Stimulated activated CD8-positive, alpha-beta memory T cell treated with anti-CD3 and anti-CD28 coated beads, Interleukin-4, amount 100 ng/mL, for 48 hours (primary cell): ENCODE data around the gene ACOX2.

ENCODE experiments used
- DNase-seq: peaks from one replicate; pipeline ENCODE4 v3.0.0-alpha.2; 2020

Gene ACOX2

DNA sequence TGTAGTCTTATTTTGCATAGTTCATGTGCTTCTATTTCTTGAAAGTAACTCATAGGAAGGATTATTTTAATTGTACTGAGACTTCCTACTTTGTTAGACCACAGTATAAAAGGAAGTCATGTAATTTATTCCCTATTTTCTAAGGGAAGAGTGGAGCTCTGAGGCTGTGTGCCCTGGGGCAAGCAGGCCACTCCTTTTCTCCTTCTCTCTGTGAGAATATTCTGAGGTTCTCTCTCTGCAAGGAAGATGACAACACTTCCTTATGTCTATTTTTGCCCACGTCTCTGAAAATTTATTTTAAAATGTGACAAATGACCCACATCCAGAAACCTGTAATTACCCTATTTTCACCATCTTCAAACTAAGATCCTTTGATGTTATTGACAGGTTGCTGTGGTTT, 34.1 kb downstream of the ACOX2 start:
- no peak for DNase-seq

DNA sequence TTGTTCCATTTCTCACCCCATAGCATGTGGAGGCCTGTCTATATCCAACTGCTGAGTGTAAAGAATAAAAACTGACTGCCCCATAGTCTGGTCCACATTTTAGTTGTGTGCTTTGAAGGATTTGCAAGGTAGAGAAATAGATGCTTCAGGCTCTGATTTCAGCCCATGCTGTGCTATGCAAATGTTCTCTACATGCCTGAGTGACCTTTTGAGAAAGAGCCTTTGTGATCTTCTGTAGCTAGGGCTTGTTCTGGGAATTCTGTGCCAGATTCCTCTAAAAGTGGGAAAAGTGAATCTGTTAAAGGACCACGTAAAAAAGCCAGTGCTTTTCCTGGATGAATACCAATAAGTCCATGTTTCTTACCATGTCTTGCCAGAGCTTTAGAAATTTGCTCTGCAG, 39.9 kb downstream of the ACOX2 start:
- DNase-seq, result no peak

DNA sequence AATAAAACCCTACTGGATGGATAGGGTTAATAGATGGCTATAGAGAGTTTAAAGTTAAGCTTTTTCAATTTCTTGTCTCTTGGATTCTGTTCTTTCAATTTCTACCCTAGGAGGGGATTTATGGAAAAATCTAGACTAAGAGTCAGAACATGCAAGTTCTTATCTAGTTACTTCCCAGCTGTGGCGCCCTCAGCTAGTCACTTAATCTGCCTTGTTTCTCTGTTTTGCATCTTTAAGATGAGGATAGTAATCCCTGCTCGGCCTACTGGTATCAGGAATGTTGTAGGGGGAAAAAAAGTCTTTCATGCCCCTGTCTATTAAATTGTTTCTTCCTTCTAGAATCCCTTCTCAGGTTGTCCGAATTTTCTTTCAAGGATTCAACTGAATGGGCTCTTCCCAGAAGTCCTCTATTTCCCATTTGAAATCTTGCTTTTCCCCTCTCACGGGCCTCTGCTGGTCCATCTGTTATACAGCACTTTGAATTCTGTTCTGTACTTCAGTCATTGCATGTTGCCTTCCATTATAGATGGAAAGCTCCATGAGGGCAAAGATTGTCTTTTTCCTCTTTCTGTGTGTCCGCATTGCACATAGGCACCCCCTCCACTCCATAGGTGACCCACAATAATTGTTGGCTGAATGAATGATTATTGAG, 40.7 kb downstream of the ACOX2 start:
- no peak for DNase-seq

DNA sequence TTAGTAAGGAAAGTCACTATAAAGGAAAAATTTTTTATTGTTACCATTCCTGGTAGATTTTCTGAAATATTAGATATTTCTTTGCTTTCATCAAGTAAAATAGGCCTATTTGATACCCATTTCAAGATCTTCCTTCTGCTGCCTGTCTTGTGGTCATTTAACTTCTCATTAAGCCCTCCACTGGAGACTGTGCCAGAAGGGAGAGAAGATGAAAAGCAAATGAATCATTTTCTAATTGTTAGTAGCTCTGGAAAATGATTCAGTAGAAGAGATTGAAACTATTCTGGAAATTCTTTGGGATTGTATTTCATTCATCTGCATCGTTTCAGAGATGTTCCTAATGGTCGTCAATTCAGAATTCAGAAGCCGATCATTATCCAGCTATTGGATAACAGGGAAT, 41.9 kb downstream of the ACOX2 start:
- no peak for DNase-seq

DNA sequence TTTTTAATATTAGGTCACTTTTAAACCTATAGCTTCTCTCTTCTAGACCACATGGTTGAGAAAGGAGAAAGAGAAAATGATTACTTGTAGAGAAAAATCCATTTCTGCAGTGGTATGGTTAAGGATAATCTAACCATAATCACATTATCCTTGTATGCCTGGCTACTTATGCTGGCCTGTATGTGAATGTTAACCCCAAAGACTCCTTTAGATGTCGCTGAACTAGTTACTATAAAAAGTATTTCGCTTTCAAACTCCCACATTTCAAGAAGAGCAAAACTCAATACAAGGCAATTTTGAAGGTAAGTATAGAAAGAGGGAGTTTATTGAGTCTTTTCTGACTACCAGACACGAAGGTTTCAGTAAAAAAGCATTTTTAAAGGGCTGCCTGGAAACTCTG, 42.9 kb downstream of the ACOX2 start:
- DNase-seq, result no peak

DNA sequence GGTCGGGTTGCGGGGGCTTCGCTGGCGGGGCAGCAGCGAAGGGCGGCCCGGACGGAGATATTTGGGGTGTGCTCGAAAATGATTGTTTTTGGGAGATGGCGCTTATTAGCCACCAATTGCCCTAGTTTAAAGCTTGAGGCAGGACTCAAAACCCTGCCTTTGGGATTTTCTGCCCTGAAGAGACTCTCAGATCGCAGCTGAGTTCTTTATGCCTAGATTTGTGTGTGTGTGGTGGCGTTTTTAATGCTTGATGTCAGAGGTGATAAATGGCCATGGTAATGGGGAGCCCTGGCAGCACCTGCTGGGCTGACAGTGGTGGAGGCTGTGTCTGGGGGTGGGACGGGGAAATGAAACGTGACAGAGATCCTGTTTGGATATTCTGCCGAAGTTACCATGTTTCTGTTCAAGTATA, 44.5 kb downstream of the ACOX2 start:
- peak; percentile 43 for DNase-seq

DNA sequence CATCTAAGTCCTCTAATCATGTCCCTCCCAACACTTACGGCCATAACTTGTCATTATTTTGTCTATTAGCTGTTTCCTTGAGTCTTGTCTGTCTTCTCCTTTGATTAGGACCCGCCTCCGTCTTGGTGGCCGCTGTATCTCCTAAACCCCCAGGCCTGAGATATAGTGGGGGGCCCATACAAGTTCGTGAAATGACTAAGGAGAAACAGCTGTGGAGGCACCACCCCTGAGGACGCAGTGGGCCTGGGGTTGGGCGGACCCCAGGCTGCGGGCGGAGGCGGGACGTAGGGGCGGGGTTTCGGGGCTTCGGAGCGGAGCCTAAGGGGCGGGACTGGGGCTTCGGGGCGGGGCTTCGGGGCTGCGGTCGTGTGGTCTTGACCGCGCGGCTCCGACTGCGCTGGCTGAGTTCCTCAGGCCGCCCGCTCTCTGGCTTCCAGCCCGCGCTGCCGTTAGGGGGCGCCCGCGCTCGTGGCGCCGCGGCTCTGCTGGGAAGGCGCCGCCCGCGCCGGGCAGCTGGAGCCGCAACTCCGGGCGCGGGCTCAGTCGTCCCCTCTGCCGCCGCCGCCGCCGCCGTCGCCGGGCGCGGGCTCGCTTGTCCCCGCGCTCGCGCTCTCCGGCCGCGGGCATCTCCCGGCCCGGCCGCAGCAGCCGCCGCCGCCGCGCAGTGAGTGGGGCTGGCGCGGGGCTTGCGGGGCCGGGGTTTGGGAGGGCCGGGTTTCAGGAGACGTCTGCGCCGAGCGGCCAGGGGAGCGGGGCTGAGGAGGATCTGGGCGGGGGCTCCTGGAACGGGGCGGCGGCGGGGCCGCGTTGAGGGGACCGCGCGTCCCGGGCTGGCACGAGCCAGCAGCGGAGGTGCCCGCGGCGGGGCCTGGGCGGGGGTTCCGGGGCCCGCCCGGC, 45.2 kb downstream of the ACOX2 start, which contains the start of gene KCTD6:
TSS of gene KCTD6 (plus strand) at position 591 of the 897 bp plus-strand sequence. CDS start 6,660 bp downstream, outside the sequence.
- DNase-seq, result peak; percentile 91

DNA sequence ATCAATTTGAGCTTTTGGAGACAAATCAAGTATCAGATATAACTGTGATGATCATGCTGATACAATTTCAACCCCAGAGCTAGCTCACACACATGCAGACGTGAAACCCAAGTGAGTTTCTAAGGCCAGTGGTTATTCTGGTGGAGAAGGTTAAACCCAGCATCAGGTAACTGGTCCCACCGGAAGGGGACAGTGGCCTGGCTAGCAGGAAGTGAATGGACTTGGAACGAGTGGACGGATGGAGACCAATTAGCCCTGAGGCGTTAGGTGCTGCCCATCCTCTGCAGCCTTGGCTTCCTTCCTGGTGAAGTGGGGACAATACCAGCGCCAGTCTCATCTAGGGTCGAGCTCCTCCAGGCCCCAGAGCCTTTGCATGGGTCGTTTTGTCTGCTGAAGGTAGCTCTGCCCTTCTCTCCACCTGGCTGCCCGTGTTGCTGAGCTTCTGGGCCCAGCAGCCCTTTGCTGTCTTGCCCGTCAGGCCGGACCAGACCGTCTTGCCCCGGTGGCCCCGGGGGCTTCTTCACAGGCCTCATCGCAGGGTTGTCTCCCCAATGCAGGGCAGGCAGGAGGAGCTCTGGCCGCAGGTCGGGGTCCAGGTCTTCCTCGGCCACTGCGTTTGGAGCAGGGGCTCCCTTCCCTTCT, 46.0 kb downstream of the ACOX2 start:
- no peak for DNase-seq

DNA sequence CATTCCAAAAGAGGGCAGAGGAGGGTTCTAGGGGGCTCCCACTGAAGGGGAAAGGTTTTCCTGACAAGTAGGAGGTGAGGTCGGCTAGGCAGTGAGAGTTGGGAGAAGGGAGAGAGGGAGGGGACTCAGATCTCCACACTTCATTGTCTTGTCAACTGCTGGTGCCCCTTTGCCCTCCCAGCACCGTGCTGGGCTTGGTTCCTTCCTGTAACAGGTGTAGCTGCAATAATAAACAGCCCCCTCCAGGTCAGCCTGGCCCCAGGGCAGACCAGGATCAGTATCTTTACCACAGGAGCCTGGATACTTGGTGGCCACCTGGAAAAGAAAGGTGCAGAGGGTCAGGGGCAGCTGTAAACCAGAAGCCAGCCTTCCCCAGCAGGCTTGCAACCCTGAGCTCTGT, 48.0 kb downstream of the ACOX2 start:
- no peak for DNase-seq

DNA sequence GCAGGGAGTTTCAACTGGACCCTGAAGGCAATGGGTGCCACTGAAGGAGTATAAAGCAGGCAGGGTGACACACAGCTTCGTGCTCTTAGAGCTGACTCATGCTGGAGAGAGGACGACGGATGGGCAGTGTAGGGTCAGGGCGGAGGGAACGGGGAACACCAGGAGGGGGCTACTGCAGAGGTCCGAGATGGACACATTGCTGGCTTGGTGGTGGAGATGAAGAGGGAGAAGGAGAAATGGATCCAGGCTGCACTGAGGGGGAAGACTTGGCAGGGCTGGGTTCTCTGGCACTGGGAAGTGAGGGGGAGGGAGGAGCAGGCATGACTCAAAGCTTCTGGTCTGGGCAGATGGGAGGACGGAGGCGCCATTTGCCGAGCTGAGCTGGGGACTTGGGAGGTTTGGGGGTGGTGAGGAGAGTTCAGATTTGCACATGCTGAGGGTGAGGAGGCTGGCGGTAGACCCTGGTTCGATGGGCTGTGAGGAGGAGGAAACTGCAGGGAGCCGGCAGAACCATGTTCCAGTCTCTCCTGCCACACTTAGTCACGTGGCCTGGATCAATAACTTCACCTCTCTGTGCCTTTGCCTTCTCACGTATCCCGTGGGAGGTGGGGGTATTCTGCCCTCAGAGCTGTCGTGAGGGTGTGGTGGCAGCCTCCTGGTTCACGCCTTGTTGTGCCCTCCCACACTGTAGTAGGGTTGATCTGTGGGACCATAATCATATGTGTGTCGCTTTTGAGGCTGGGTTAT, 49.7 kb downstream of the ACOX2 start:
- no peak for DNase-seq

DNA sequence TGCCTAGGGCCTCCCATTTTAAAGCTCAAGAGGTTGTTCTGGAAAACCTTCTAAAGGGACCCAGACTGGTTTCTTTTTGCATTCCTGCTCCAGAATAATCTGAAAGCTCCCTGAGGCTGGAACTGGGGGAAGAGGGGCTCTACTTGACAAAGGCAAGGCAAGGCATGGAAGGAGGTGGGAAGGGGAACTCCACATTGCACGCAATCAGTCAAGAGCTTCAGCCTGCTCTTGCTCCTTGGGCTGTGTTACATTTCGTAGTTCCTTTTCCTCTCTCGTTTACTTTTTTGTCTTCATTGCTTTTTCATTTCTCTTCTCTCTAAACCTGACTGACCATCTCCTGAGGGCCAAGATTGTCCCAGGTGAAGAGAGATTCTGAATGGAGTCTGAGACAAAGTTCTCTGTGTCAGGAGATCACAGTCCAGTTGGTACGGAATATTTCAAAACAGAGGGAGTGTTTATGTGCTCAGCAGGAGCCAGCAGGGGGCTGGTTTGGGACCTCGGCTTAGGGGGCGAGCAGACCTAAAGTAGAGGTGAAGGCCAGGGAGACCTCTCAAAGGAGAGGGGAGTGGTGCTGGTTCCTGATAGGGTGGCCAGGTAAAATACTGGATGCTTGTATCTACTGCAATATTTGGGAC, 51.1 kb downstream of the ACOX2 start:
- DNase-seq, result no peak

DNA sequence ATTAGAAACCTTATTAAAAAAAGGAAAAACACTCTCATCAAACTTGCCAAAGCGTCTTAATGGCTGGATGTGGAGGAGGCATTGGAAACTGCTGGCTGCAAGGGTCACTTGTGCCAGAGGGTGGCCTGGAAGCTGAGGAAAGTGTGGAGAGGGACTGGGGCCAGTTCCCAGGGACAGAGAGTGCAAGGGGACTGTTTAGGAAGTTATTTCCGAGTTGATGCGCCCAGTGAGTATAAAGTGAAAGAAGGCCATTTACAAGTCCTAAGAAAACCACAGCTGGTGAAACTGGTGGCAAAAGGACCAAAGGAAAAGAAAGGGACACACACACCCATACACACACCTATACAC, 52.3 kb downstream of the ACOX2 start:
- DNase-seq, result no peak

DNA sequence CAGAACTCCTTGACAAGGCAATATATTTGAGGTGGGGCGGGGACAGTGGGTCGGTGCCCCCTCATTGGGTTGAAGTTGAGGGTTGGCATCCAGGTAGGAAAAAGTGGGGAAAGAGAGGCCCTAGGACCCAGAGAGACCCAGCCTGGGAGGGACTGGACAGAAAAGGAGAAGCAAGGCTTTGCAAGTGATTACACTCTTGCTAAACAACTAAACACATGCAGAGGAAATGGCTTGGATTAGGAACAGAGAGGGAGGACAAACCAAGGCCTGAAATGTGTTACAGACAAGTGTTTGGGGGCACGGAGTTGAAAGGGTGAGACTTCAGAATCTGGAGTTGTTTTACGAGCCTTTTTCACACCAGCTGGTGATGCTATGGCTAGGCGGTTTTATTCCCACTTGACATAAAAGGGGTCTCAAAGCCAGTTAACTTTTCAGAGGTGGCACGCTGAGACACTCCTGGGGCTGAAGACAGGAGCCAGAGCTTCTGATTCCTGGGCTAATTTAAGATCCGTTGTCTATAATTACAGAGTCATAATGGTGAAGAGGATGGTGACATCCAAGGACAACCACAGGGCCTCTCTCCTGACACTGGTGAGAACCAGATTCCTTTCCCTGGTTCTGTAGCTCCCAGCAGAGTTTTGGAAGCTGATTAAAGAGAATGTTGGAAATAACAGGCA, 52.8 kb downstream of the ACOX2 start:
- DNase-seq, result no peak

DNA sequence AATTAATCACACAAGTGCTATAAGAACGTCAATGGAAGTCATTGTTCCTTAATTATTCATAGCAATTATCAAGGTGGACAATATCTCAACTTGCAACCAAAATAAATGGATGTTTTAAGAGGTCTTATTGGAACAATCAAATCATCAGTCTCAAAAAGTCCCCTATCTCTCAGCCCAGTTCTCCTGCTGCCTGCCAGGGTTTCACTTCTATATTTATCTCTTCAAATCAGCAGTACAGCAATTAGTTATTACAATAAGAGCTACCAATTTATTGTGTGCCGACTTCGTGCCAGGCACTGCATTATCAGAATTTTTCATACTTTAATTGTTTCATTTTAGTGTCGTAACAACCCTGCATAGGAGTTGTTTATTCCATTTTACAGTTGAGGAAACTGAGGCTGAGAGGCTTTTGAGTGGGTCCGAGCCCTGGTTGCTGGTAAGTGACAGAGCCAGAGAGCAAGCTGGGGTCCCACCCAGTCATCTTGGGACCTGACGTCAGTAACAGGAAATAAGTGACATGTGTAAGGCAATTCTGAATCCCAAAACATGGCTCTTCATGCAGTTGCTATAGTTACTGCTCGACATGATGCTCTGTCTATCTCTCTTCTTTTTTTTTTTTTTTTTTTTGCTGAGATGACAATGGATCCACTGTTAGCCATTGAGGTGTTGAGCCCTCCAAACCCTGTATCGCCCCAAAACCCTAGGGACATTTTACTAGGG, 53.9 kb downstream of the ACOX2 start:
- DNase-seq, result no peak

DNA sequence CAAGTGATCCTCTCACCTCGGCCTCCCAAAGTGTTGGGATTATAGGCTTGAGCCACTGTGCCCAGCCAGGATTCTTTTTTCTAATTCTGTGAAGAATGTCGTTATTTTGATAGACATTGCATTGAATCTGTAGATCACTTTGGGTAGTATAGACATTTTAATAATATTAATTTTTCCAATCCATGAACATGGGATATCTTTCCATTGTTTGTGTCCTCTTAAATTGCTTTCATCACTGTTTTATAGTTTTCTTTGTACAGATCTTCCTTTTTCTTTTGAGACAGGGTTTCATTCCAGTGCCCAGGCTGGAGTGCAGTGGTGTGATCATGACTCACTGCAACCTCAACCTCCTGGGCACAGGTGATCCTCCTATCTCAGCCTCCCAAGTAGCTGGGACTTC, 56.7 kb downstream of the ACOX2 start:
- DNase-seq, result no peak

DNA sequence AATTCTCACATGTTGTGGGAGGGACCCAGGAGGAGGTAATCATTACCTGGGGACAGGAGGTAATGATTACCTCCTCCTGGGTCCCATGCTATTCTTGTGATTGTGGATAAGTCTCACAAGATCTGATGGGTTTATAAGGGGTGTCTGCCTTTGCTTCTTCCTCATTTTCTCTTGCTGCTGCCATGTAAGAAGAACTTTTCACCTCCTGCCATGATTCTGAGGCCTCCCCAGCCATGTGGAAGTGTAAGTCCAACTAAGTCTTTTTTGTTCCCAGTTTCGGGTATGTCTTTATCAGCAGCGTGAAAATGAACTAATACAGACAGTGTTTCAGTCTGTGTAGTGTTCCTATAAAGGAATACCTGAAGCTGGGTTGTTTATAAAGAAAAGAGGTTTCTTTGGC, 58.2 kb downstream of the ACOX2 start:
- DNase-seq, result no peak

DNA sequence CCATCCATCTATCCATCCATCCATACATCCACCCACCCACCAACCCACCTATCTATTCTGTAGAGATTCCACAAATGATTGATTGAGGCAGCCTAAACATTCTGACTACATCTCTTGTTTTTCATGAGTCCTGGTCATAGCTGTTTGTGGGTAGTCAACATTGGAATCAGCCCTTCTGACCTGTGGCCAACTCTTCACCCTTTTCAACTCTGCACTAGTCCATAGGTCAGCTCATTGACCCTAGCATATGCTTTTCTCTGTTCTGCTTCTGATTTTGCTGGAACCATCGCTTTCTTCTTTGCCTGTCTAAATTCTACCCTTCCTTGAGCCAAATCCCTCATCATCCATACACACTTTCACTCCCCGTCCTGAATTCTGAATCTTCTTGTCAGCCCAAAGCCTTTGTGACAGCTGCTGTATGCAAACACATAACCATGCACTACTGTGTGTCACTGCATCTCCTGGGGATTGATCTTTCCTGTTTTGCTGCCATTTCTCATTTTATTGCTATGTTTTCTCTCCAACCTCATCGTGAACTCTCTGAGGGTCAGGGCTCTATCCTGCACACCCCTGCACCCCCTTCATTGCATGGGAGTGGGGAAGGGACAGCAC, 61.9 kb downstream of the ACOX2 start:
- no peak for DNase-seq

DNA sequence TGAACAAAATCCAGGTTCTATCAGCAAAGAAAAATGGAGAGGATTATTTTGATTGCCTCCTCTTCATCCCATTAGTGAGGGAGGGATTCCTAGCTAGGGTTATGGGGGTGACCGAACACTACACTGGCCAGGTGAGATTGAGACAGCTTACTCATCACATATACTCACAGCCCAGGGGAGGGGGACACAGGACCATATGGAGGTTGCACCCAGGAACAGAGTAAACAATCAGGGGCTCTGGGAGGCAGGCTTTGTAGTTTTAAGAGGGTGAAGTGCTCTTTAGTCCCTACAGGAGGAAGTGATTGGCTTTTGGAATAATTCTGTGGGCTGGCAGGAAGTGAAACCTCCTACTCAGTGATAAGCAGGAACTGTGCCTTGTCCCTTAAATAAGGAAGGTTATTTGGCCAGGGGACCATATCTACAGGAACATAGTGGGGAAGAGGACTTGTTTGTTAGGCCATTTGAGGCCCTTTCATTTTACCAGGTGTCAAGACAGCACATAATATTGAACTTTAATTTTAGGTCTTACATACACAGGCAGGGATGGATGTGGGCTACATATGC, 62.6 kb downstream of the ACOX2 start:
- DNase-seq, result no peak

DNA sequence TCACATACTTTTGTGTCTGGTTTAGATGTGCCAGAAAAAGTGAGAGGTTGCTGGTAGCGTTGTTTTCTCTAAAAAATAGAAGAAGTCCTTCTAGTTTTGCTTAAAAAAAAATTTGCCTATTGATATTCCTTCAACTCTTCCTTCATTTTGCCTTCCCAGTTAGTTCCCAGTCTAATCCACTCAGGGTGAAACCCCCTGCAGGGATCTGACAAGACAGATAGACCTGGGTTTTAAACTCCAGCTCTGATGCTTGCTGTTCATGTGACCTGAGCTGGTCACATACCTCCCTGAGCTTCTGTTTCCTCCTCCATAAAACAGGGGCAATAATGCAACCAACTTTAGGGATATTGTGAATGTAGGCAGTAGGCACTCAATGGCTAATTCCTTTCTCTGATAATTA, 63.7 kb downstream of the ACOX2 start:
- no peak for DNase-seq

DNA sequence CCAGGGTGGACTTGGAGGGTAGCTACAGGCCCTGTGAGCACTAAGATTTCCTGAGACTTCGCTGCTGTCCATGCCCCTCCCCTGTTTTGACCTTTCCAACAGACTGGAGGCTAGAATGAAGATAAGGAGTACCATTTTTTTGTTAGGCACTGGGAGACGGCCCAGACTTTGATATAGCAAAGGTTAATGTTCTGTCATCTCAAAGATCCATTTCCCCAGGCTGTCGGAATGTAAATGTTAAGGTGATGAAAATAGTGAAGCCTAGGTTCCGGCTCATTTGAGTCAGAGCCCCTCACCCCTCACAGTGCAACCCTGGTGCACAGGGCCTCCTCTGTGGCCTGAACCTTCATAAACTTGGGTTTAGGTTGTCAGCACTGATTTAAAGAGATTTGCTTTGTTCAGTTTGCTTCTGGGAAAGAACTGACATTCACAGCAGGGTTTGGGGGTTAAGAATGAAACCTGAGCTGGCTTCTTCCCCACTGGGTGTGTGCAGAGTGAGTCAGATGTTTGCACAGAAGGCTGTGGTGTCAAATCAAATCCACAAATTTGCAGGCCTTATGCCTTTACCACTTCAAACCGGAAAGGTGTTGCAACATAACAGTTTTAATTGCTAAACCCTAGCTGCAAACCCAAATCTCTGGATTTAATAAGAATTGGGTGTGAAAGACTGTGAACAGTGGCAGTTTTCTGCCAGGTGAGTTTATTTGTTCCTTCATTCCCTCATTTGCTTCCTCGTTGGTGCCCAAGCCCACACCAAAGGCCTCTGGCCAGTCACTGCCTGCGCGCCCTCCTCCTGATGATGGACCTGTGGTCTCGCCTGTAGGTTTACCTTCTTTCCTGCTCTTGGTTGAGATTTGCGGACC, 65.7 kb downstream of the ACOX2 start:
- peak; percentile 69 for DNase-seq
